Amniotic epithelial cell (primary cell): Measurements from ENCODE around the gene NDUFV1.
A peak's percentile ranks its signal among the peaks of the same experiment; 100 is the strongest.
"Not testable (repeated sequence)": the region's sequence is repeated elsewhere in the genome, so short reads cannot be mapped to it uniquely, and the experiment has no call there.

ENCODE experiments used
- DNase-seq: peaks from one replicate; pipeline ENCODE4 v3.0.0-alpha.2; 2010; ENCODE audit warnings: low read depth

Gene NDUFV1

GRCh38 chr11:67627812-67628624 lies 21.3 kb downstream of the NDUFV1 start:
- DNase-seq = no peak

DNA sequence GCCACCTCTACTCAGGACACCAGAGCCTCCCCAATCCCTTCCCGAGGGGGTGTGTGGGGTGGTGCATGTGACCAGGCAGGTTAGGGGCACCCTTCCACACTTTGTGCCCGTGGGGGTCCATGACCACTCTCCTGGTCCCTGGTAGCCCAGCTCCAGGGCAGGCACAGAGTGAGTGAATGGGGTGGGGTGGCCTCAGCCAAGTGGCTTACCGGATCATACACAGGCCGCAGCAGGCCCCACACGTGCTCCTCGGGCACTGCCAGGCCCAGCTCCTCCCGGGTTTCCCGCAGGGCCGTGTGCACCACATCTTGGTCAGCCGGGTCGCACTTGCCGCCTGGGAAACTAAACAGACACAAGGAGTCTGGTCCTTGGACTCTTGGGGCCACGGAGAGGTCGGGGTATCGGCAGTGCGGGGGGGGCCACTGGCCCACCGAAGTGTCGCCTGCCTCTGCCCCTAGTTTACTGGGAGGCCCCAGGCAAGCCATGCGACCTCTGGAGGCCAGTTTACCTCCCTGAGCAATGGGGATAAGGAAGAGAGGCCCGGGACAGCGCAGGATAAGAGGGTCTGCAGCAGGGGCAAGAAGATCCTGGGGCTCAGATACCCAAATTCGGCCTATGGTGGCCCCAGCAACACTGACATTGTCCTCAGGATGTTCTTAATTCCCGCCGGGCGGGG lies 22.1 kb downstream of the NDUFV1 start:
- DNase-seq = no peak

DNA sequence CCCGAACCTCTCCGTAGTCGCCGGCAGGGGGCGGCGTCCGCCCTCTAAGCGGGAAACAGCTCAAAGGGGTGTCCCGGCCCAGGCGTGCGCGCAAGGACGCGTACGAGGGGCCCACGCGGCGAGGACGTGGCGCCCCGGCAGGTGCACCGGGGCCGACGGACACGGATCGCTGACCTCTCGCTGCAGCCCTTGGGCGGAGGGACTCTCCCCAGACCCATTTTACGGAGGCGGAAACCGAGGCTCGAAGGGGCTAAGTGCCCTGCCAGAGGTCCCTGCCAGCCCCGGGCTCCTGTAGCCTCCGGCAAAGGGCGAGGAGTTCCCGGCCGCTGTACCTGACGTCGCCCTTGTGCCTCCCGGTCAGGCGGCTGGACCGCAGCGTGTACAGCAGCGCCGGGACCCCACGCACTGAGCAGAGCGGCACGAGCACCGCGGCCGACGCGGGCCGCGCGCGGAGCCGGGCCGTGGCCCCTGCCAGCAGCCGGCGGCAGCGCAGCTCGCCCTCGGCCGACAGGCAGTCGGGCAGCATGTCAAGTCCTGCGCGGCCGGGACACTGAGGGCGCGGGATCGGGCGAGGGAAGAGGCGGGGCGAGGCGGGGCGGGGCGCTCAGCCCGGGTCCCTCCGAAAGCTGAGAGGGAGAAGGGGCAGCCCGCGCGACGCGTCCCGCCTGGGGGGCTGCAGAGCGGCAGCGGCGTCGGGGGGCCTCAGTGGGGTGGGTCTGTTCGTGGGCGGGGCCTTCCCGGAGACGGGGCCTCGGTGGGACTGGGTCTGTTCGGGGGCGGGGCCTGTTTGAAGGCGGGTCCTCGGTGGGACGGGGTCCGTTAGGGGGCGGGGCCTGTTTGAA lies 22.9 kb downstream of the NDUFV1 start, which contains the start of gene NUDT8:
Gene NUDT8 (minus strand): TSS at position 552 of the 842 bp plus-strand sequence. CDS start 26 bp downstream, at position 526.
- peak; percentile 53 for DNase-seq

GRCh38 chr11:67630228-67630942 lies 23.6 kb downstream of the NDUFV1 start:
- DNase-seq = peak; percentile 92

- no peak for DNase-seq
Observed at GRCh38 chr11:67630943-67631331, 24.2 kb downstream of the NDUFV1 start.

DNA sequence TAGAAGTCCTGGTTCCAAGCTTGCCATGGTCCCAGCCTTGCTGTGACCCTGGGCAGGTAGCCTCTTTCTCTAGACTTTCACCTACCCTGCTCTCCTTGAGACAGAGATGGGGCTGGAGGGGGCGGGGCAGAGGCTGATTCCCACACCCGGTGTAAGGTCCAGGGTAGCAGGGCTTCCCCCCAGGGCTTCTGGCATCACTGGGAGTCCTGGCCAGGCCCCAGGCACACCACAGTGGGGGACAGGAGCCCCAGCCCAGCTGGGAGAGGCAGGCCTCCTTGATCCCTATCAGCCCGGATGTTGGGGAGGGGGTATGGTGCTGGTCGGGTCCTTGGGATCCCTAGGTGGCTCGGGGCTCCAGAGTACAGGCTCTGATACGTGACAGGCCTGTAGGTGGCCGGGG lies 24.7 kb downstream of the NDUFV1 start:
- DNase-seq = no peak

DNA sequence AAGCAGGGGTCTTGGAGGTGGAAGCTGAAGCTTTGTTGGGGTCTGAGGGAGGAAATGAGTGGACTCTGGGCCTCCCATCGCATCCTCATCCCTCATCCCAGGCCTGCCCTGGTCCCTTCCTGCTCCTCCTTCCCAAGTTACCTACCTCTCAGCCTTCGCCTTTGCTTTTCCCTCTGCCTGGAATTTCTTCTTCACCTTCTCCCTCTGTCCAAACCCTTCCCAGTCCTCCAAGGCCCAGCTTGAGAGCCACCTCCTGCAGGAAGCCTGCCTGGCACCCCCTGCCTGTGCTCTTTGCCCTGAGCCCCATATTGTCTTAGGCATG lies 25.1 kb downstream of the NDUFV1 start:
- no peak for DNase-seq

DNA sequence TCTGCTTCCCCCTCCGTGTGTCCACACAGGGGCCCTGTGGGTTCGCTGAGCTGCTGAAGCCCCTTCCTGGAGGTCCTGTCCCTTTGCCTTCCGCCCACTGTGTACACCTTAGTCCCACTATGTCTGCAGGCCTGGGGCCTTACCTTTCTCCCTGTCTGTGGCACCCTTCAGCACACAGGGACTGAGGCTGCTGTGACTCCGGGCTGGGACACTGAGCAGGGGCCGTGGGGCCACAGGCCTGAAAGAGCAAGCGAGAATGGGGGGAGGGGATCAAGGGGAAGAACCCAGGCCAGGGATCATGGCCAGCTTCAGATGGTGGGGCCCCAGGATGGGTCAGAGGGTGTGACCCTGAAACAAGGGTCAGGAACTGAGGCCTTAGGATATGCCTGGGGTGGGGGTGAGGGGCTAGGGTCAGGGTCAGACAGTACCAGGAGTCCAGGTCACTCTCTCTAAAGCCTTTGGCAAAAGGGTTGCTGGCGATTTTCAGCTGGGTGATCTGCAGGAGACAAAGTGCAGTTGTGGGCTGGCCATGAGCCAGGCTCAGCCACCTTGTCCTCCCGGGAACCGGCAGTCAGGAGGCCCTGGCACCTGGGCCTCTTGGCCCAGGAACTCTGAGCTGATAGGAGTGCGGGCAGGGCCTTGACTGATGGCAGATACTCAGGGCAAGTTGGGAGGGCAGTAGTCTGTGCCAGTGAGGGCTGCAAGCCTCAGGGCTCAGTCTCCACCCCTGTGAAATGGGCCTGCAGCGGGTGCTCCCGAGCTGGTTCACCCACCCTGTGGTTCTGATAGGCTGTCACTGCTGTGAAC lies 25.6 kb downstream of the NDUFV1 start:
- no peak for DNase-seq

GRCh38 chr11:67632982-67633755 lies 26.4 kb downstream of the NDUFV1 start:
- DNase-seq = no peak

GRCh38 chr11:67633758-67634365 lies 27.1 kb downstream of the NDUFV1 start:
- DNase-seq = no peak

- no peak for DNase-seq
Observed at GRCh38 chr11:67634366-67635230, 27.9 kb downstream of the NDUFV1 start.

GRCh38 chr11:67635231-67635521 lies 28.4 kb downstream of the NDUFV1 start:
- DNase-seq = no peak

- DNase-seq = no peak
Observed at GRCh38 chr11:67636962-67637361, 30.2 kb downstream of the NDUFV1 start.

- DNase-seq = not testable (repeated sequence)
Observed at GRCh38 chr11:67637441-67637840, 30.7 kb downstream of the NDUFV1 start.

DNA sequence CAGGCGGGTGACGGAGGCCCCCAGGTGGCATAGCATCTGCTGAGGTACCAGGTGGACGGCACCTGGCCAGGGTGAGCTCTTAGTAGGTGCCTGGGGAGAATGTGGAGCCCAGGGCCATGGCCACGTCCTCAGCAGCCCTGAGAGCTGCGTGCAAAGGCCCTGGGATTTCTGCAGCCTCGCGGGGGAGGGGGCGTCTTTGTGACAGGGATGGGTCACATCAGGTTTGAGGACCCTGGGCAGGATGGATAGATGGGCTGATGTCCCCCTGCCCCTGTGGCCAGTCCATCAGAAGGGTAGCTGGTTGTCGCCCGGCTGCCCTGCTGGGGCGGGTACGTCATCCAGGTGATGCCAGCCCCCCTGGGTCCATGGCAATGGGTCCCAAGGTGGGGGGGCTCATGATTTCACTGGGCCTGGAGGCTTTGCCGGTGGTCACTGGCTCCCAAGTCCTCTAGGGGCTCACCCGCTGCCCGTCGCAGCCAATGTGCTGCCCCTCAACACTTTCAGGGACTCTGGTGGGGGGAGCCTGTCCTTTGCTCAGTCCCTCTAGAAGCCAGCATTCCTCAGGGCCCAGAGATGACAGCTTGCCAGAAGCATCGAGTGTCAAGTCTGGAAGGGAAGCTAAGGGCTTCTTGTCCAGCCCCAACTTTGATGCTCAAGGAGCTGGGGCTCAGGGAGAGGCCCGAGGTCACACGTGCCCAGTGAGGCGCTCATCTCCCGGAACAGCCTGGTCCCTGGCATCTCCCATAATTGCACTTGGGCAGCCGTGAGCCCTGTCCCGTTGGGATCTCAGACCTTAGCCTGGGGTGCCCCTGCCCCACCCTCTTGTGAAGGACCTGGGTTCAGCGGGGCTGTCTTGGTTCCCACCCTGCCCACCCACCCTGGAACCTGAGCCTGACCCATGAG lies 32.0 kb downstream of the NDUFV1 start:
- DNase-seq = no peak

GRCh38 chr11:67639438-67639859 lies 32.7 kb downstream of the NDUFV1 start, which contains the start of gene TBX10:
TSS of gene TBX10 (minus strand) at chr11:67639763. CDS start at chr11:67639472, 291 bp downstream.
- no peak for DNase-seq

- peak; percentile 45 for DNase-seq
Observed at GRCh38 chr11:67640021-67640757, 33.5 kb downstream of the NDUFV1 start.
